22Rv1 (cell line): ENCODE data around the gene RNF144B.

Experiments used
- H3K27ac ChIP-seq: fragments of 450-650 bp; 2 replicates; pipeline ENCODE4 v1.5.1; 2017
- ZFX ChIP-seq: fragments of 450-650 bp; IDR thresholded peaks from 2 replicates; pipeline ENCODE4 v1.6.1; 2017; ENCODE audit warnings: antibody characterized with exemption, borderline replicate concordance
- TF ChIP-seq, protein P1 (sequence below): fragments of 450-650 bp; IDR thresholded peaks from 2 replicates; pipeline ENCODE4 v1.5.1; 2017; ENCODE audit warnings: mild to moderate bottlenecking

Gene RNF144B

GRCh38 chr6:18488526-18489270, 101.5 kb downstream of the RNF144B start:
- no peak for TF ChIP-seq ZFX
- TF ChIP-seq, protein P1, sequence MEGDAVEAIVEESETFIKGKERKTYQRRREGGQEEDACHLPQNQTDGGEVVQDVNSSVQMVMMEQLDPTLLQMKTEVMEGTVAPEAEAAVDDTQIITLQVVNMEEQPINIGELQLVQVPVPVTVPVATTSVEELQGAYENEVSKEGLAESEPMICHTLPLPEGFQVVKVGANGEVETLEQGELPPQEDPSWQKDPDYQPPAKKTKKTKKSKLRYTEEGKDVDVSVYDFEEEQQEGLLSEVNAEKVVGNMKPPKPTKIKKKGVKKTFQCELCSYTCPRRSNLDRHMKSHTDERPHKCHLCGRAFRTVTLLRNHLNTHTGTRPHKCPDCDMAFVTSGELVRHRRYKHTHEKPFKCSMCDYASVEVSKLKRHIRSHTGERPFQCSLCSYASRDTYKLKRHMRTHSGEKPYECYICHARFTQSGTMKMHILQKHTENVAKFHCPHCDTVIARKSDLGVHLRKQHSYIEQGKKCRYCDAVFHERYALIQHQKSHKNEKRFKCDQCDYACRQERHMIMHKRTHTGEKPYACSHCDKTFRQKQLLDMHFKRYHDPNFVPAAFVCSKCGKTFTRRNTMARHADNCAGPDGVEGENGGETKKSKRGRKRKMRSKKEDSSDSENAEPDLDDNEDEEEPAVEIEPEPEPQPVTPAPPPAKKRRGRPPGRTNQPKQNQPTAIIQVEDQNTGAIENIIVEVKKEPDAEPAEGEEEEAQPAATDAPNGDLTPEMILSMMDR, result no peak
- no peak overlapping the region for H3K27ac ChIP-seq

DNA sequence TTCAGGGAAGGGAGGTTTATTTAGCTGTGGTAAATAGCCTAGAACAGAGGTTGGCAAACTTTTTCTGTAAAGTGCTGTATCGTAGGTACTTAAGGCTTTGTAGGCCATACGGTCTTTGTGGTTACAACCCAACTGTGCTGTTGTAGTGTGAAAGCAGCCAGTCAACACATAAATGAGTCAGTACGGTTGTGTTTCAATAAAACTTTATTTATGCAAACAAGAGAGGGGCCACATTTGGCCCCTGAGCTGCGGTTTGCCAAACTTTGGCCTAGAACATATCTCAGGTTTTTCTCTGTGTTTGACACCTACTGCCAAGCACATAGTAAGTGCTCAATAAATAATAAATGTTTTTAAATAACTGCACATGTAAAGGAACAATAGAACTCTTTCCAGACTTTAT, 102.2 kb downstream of the RNF144B start:
- H3K27ac ChIP-seq, result no peak overlapping the region
- TF ChIP-seq, protein P1, result no peak
- no peak for TF ChIP-seq ZFX

DNA sequence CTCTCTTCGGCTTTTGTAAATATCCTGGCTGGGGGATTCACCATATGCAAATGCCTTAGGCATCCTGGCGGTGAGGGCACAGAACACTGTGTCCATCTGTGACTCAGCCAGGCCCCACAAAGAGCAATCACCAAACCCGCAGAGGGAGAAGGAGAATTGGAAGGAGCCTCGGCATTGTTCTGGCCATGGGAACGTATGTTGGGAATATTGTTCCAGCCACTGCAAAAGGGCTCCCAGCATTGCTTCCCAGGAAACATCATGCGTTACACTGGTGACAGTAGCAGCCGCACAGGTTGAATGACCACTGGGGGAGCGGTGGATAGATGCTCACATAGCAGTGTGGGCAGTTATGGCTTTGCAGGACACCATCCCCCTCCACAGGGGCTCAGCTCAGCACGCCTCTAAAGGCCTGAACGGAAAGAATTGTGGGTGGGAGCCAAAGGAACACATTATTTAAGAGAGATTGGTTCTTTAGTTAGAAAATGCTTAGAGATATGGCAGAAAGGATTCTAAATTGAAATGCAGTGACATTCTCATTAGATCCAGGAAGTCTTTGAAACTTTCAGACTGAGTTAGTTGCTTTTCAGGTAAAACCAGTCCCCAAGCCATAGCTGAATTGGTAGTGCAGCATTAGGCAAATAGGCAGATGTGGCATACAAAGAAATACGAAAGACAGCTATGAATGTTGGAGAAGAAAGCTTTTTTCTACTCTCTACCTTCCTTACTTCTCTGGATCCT, 104.3 kb downstream of the RNF144B start:
- peak overlapping the region; percentile 79; the same call in 1 of the 2 replicates for H3K27ac ChIP-seq
- no peak for TF ChIP-seq ZFX
- TF ChIP-seq, protein P1, result no peak

DNA sequence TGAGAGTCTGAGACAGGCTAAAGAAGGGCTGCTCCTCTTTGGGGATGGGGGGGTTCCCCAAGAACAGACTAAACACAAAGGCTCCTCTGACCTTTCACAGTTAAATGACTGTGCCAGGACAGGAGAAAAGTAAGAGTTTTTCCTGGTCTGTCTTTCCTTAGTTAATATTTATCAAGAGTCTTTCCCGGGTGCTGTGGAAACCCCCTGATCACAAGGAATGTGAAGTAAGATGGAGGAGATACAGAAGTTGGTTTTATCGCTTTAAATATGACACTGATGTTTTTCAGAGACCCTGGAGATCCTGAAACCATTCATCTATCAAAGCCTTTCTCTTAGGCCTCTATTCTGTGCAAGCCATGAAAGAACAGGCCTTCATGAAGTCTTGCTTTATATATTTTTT, 105.8 kb downstream of the RNF144B start:
- no peak for TF ChIP-seq ZFX
- TF ChIP-seq, protein P1, result no peak
- peak overlapping the region; percentile 79 for H3K27ac ChIP-seq

DNA sequence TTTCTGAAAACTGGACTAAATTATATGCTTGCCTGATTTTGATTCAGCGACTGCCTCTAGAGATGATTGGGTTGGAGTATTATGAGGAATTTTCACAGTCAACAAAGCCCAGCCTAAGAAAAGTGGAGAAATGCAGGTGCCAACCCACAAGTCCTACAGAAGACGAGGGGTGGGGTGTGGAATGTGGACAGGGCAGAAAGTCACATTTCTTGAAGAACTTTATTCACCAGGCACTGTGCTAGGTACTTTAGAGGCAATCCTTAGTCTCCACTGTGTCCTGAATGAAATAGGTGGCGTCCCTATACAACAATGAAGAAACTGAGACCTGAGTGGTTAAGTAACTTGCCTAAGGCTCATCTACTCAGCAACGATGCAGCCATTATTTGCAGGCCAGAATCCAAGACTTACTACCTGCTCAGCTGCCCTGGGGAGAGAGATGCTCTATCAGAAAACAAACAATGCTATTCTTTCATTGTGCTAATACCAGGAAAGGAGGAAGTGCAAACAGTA, 106.3 kb downstream of the RNF144B start:
- TF ChIP-seq, protein P1, result no peak
- no peak for TF ChIP-seq ZFX
- peak overlapping the region; percentile 79 for H3K27ac ChIP-seq

DNA sequence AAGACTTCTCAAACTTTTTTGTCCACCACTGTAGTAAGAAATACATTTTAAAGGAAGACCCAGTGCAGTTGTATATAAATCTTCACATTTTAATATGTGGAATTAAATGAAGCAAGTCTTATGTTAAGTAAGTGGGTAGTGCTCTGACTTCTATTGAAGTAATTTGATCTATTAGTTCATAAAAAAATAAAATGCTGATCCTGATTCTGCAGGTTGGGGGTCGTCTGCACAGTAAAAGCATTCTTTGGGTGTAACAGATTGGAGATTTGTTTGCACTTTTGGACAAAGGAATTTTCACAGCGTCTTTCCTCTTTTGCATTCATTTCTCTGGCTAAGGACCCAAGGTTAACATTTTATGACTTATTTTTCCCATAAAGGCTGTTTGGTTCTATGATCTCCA, 106.8 kb downstream of the RNF144B start:
- H3K27ac ChIP-seq, result peak overlapping the region; percentile 79
- no peak for TF ChIP-seq ZFX
- TF ChIP-seq, protein P1, result no peak

DNA sequence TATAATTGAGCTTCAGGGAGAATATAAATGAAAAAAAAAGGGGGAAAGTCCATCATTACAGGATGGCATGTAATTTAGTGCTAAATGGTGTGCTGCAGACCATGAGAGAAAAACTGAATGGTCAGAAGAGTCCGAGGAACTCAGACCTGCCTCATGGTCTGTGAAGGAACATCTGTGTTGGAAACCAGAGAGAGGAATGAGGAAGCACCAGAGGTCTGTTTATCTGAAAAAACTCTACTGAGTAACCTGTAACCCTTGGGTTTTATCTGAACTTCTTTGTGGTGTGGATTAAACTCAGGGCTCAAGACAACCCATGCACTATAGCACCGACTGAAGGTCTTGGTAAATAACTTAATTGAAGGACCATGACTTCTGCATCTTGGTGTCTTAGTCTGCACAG, 108.1 kb downstream of the RNF144B start:
- TF ChIP-seq ZFX, result no peak
- TF ChIP-seq, protein P1, result no peak
- peak overlapping the region; percentile 79; the same call in 1 of the 2 replicates for H3K27ac ChIP-seq
